IMR-90 (cell line): ENCODE data around the gene PBXIP1. TPM values are rescaled to one million over a fixed set of nuclear protein-coding genes. Genes with fewer than 3 reads are reported as not detected.

Experiments
- ATAC-seq: fragments of 200-7000 bp; cut with Tn5 transposase; 2 replicates; pipeline ENCODE4 v1.9.1; 2020; ENCODE audit warnings: low read depth, mild to moderate bottlenecking, moderate library complexity
- Bru-seq: library from RNA; stranded (reverse); fragments of 400-500 nt; gene quantifications from one replicate; lab custom pipeline; 2021; lab: Mats Ljungman, UMichigan
- BruChase-seq, 2 experiments: library from RNA; stranded (reverse); fragments of 400-500 nt; gene quantifications; one replicate each; lab custom pipeline; 2021; lab: Mats Ljungman, UMichigan
- BruUV-seq: library from RNA; stranded (reverse); fragments of 400-500 nt; replicated peaks from 2 replicates; lab custom pipeline; 2021; lab: Mats Ljungman, UMichigan
- CTCF ChIA-PET: fragments of 300-600 bp; formaldehyde crosslinking; extraction: SDS; loops from one replicate; lab custom pipeline; 2021; ENCODE audit warnings: antibody characterized with exemption; lab: Yijun Ruan, JAX
- POLR2A ChIA-PET: fragments of 300-600 bp; sonication (Branson Sonifier 250); formaldehyde crosslinking; loops from one replicate; lab custom pipeline; 2022; ENCODE audit warnings: antibody characterized with exemption; ENCODE audit not compliant: unreplicated experiment; lab: Charles Lee
- DNase-seq: peaks from one replicate; pipeline ENCODE4 v3.0.0; 2013
- H2AFZ ChIP-seq: replicated peaks from 2 replicates; pipeline ENCODE3; 2013; ENCODE audit warnings: low read length, mild to moderate bottlenecking; ENCODE audit not compliant: poor library complexity
- H2AK5ac ChIP-seq: 2 replicates; pipeline ENCODE4 v1.6.1; 2013; ENCODE audit warnings: low read depth, low read length, inconsistent platforms
- H2AK9ac ChIP-seq: replicated peaks from 2 replicates; pipeline ENCODE3; 2013; ENCODE audit warnings: mild to moderate bottlenecking, low read depth, low read length, moderate library complexity; ENCODE audit not compliant: poor library complexity
- H2BK120ac ChIP-seq: 2 replicates; pipeline ENCODE4 v1.6.1; 2013; ENCODE audit warnings: low read depth, low read length, inconsistent platforms
- H2BK15ac ChIP-seq: 3 replicates; pipeline ENCODE4 v1.6.1; 2013; ENCODE audit warnings: low read depth, low read length, inconsistent platforms
- H2BK20ac ChIP-seq: 2 replicates; pipeline ENCODE4 v1.6.1; 2013; ENCODE audit warnings: low read depth, mild to moderate bottlenecking, inconsistent platforms, low read length, moderate library complexity
- H2BK5ac ChIP-seq: 2 replicates; pipeline ENCODE4 v1.6.1; 2013; ENCODE audit warnings: mild to moderate bottlenecking, low read depth, low read length, inconsistent platforms; ENCODE audit not compliant: poor library complexity, severe bottlenecking
- H3K14ac ChIP-seq: replicated peaks from 2 replicates; pipeline ENCODE4 v1.6.1; 2013; ENCODE audit warnings: low read depth, low read length, inconsistent platforms
- H3K18ac ChIP-seq: 2 replicates; pipeline ENCODE4 v1.6.1; 2013; ENCODE audit warnings: low read depth, low read length, control low read depth
- H3K23ac ChIP-seq: 2 replicates; pipeline ENCODE4 v1.6.1; 2013; ENCODE audit warnings: low read depth, low read length, inconsistent platforms
- H3K27ac ChIP-seq: 2 replicates; pipeline ENCODE4 v1.5.1; 2013; ENCODE audit warnings: mild to moderate bottlenecking, control low read depth, low read length; ENCODE audit not compliant: insufficient read depth
- H3K27me3 ChIP-seq: 2 replicates; pipeline ENCODE4 v1.6.1; 2013; ENCODE audit warnings: low read length; ENCODE audit not compliant: control insufficient read depth, insufficient read depth
- H3K36me3 ChIP-seq: 2 replicates; pipeline ENCODE4 v1.6.1; 2013; ENCODE audit warnings: low read length, mixed read lengths; ENCODE audit not compliant: control insufficient read depth, insufficient read depth
- H3K4ac ChIP-seq: 2 replicates; pipeline ENCODE4 v1.6.1; 2013; ENCODE audit warnings: low read depth, low read length, inconsistent platforms
- H3K4me1 ChIP-seq: 2 replicates; pipeline ENCODE4 v1.6.1; 2013; ENCODE audit warnings: low read length, mixed read lengths; ENCODE audit not compliant: control insufficient read depth, insufficient read depth
- H3K4me2 ChIP-seq: 2 replicates; pipeline ENCODE4 v1.6.1; 2013; ENCODE audit warnings: low read depth, mild to moderate bottlenecking, control low read depth, low read length, moderate library complexity
- H3K4me3 ChIP-seq: 2 replicates; pipeline ENCODE4 v1.5.1; 2013; ENCODE audit warnings: low read depth, mild to moderate bottlenecking, control low read depth, low read length, moderate library complexity; ENCODE audit not compliant: insufficient read depth
- H3K56ac ChIP-seq: 2 replicates; pipeline ENCODE4 v1.6.1; 2013; ENCODE audit warnings: low read length, inconsistent platforms; ENCODE audit not compliant: insufficient read depth; ENCODE audit errors: extremely low read depth
- H3K79me1 ChIP-seq, 2 experiments: 2 replicates each; pipeline ENCODE4 v1.6.1; 2013; ENCODE audit warnings: low read length in 2 of 2, inconsistent platforms in 1 of 2, low read depth in 1 of 2
- H3K9ac ChIP-seq: 2 replicates; pipeline ENCODE4 v1.6.1; 2013; ENCODE audit warnings: low read depth, low read length, control low read depth
- H3K9me1 ChIP-seq: 2 replicates; pipeline ENCODE4 v1.6.1; 2013; ENCODE audit warnings: low read length, inconsistent platforms; ENCODE audit not compliant: insufficient read depth
- H3K9me3 ChIP-seq: 2 replicates; pipeline ENCODE4 v1.6.1; 2013; ENCODE audit warnings: low read length; ENCODE audit not compliant: control insufficient read depth, insufficient read depth
- H4K20me1 ChIP-seq: 2 replicates; pipeline ENCODE4 v1.6.1; 2013; ENCODE audit warnings: low read length, inconsistent platforms; ENCODE audit not compliant: insufficient read depth
- H4K5ac ChIP-seq: 2 replicates; pipeline ENCODE4 v1.6.1; 2013; ENCODE audit warnings: mild to moderate bottlenecking, low read depth, low read length, control low read depth
- H4K8ac ChIP-seq, 2 experiments: 2 replicates each; pipeline ENCODE4 v1.6.1; 2013; ENCODE audit warnings: low read depth in 2 of 2, low read length in 2 of 2, control low read depth in 1 of 2, inconsistent platforms in 1 of 2
- H4K91ac ChIP-seq: 2 replicates; pipeline ENCODE4 v1.6.1; 2013; ENCODE audit warnings: low read depth, low read length, inconsistent platforms; ENCODE audit not compliant: insufficient read depth
- BHLHE40 ChIP-seq: fragments of 150-350 bp; IDR thresholded peaks from 2 replicates; pipeline ENCODE4 v1.6.1; 2016; ENCODE audit warnings: mild to moderate bottlenecking, low read depth, low read length
- CEBPB ChIP-seq: IDR thresholded peaks from 2 replicates; pipeline ENCODE4 v1.6.1; 2012; ENCODE audit warnings: low read depth, low read length, improper control_type of control experiment
- CHD1 ChIP-seq: IDR thresholded peaks from 2 replicates; pipeline ENCODE4 v1.6.1; 2012; ENCODE audit warnings: low read depth, low read length, improper control_type of control experiment
- ELK1 ChIP-seq: fragments of 150-350 bp; IDR thresholded peaks from 2 replicates; pipeline ENCODE4 v1.6.1; 2016; ENCODE audit warnings: low read depth, mild to moderate bottlenecking, low read length, moderate library complexity, borderline replicate concordance
- MAFK ChIP-seq: IDR thresholded peaks from 2 replicates; pipeline ENCODE4 v1.6.1; 2012; ENCODE audit warnings: low read depth, low read length, improper control_type of control experiment
- MAZ ChIP-seq: IDR thresholded peaks from 2 replicates; pipeline ENCODE4 v1.6.1; 2012; ENCODE audit warnings: low read depth, mild to moderate bottlenecking, low read length, improper control_type of control experiment, moderate library complexity, borderline replicate concordance
- MXI1 ChIP-seq: IDR thresholded peaks from 2 replicates; pipeline ENCODE4 v1.6.1; 2012; ENCODE audit warnings: low read depth, mild to moderate bottlenecking, low read length, moderate library complexity, borderline replicate concordance
- NFE2L2 ChIP-seq: fragments of 150-350 bp; IDR thresholded peaks from 2 replicates; pipeline ENCODE4 v1.6.1; 2016; ENCODE audit warnings: low read depth, mild to moderate bottlenecking, low read length
- POLR2A ChIP-seq: IDR thresholded peaks from 2 replicates; pipeline ENCODE4 v1.6.1; 2012; ENCODE audit warnings: mild to moderate bottlenecking, low read depth, low read length
- RAD21 ChIP-seq: IDR thresholded peaks from 2 replicates; pipeline ENCODE4 v1.6.1; 2012; ENCODE audit warnings: low read length, improper control_type of control experiment
- RFX5 ChIP-seq: IDR thresholded peaks from 2 replicates; pipeline ENCODE4 v1.8.0; 2012; ENCODE audit warnings: low read depth, mild to moderate bottlenecking, low read length, moderate library complexity
- SMC3 ChIP-seq: fragments of 150-350 bp; IDR thresholded peaks from 2 replicates; pipeline ENCODE4 v1.6.1; 2016; ENCODE audit warnings: low read depth, mild to moderate bottlenecking, antibody characterized with exemption, low read length, moderate library complexity
- USF2 ChIP-seq: fragments of 150-350 bp; IDR thresholded peaks from 2 replicates; pipeline ENCODE4 v1.6.1; 2017; ENCODE audit warnings: mild to moderate bottlenecking, antibody characterized with exemption, low read length, low read depth
- WGBS, 2 experiments: methylation state at CpG; one replicate each; pipeline versions ENCODE4 v1.1.5 to v1.1.7; 2013; ENCODE audit warnings: missing lambda C conversion rate in 2 of 2; ENCODE audit not compliant: insufficient read length in 1 of 2; ENCODE audit errors: extremely low coverage in 2 of 2; 5-methylcytosine and 5-hydroxymethylcytosine counted together
- dilution Hi-C: fragments of 300-500 bp; cut with HindIII; formaldehyde crosslinking; loops from one replicate; pipeline ENCODE4 v1.14.3; 2018; ENCODE audit warnings: low sequenced_read_pairs; ENCODE audit not compliant: unreplicated experiment
- in situ Hi-C: fragments of 300-500 bp; cut with MboI; formaldehyde crosslinking; loops from 3 replicates; pipeline ENCODE4 v1.14.3; 2019; ENCODE audit warnings: low sequenced_read_pairs, inconsistent platforms, mixed read lengths
- intact Hi-C: fragments of 100-400 bp; cut with micrococcal nuclease; formaldehyde crosslinking; loops from 2 replicates; pipeline ENCODE4 v1.10.0; 2022
- long read RNA-seq: library from polyadenylated mRNA; unstranded; transcript quantifications from one replicate; pipeline ENCODE4 v2.0.0, GENCODE V29; 2021; ENCODE audit not compliant: unreplicated experiment
- polyA plus RNA-seq, 3 experiments: library from polyadenylated mRNA; depleted of rRNA; stranded (reverse); fragments of >200 nt; gene quantifications; 2 replicates each; pipeline ENCODE4 v1.2.3, GENCODE V29; 2012; ENCODE audit warnings: low replicate concordance in 1 of 3
- total RNA-seq: library from RNA; depleted of rRNA; stranded (reverse); fragments of >200 nt; gene quantifications from 2 replicates; pipeline ENCODE4 v1.2.3, GENCODE V29; 2012; rRNA removed

PBXIP1 gene
- total RNA-seq (24.2 and 28.3 TPM in 2 replicates), polyA plus RNA-seq (2012; rRNA removed) (40.5 and 44.2 TPM in 2 replicates), Bru-seq, nascent RNA (percentile 73 among the genes with signal in this experiment), BruChase-seq, experiment 1, labeled RNA remaining after a 6-hour chase (percentile 72 among the genes with signal in this experiment), BruChase-seq, experiment 2, labeled RNA remaining after a 2-hour chase (percentile 78 among the genes with signal in this experiment)
- 36.1 and 53.6 TPM in 2 replicates for polyA plus RNA-seq (2012; cell fraction: cytosol; rRNA removed)
- 41.6 and 43.1 TPM in 2 replicates for polyA plus RNA-seq (2012; cell fraction: nucleus; rRNA removed; ENCODE audit: low replicate concordance)
- long read RNA-seq, transcript PBXIP1-202 (11 exons, 3,212 nt) = major isoform, 61 of 99 reads
- long read RNA-seq, partial matches to known transcripts = 30 of 99 reads
- long read RNA-seq, other reads (novel, unspliced or antisense) = 8 of 99 reads

GRCh38 chr1:154955718-154956543, at the start of gene PBXIP1:
PBXIP1 (minus strand) TSS chr1:154956099; CDS start chr1:154953721, 2,378 bp downstream.
- DNase-seq (peak; percentile 87), ATAC-seq (peak; percentile 84)
- no TSS peak for BruUV-seq
- Histone ChIP-seq H4K91ac (peak within 1 kb of the TSS; percentile 33; the same call in 1 of the 2 replicates), H3K4me1 (peaks cover 15% of the 10 kb centered on the region), H3K27ac (peak within 1 kb of the TSS; percentile 72), H3K56ac (peak within 1 kb of the TSS; percentile 45; the same call in 1 of the 2 replicates), H3K9ac (peak within 1 kb of the TSS; percentile 81), H3K79me1 (peaks cover 15 to 55% of the 10 kb centered on the region in 2 experiments; a peak in 3 of 4 replicates), H2BK15ac (no peak within 1 kb of the TSS; the same call in 2 of the 3 replicates), H3K9me1 (peaks cover 9% of the 10 kb centered on the region), H4K8ac (peak within 1 kb of the TSS; percentile 71 to 85), H3K27me3 (no peaks in the 10 kb centered on the region), H2BK120ac (no peak within 1 kb of the TSS), H3K23ac (peak within 1 kb of the TSS; percentile 26), H3K9me3 (no peaks in the 10 kb centered on the region), H2AFZ (peak within 1 kb of the TSS; percentile 86), H2BK5ac (peak within 1 kb of the TSS; percentile 10), H3K4ac (peak within 1 kb of the TSS; percentile 73), H2BK20ac (no peak within 1 kb of the TSS), H4K5ac (peak within 1 kb of the TSS; percentile 70), H4K20me1 (peaks cover 17% of the 10 kb centered on the region), H3K14ac (peak within 1 kb of the TSS; percentile 20), H3K4me3 (peak within 1 kb of the TSS; percentile 59), H2AK9ac (peak within 1 kb of the TSS; percentile 81), H2AK5ac (peak within 1 kb of the TSS; percentile 35; the same call in 1 of the 2 replicates), H3K4me2 (peak within 1 kb of the TSS; percentile 92), H3K18ac (no peak within 1 kb of the TSS), H3K36me3 (peaks cover 15% of the 10 kb centered on the region)
- dilution Hi-C loops = no loop called here
- POLR2A ChIA-PET = interaction anchor here (0.8 to 1.2 kb wide), 5 partner anchors 14 to 103 kb away, joined by 3 to 7 read pairs (median 4); partner anchors contain the start of gene PMVK
- CTCF ChIA-PET = interaction anchor here (0.7 to 1.5 kb wide), 8 partner anchors 8 to 409 kb away, joined by 3 to 7 read pairs (median 3); partner anchors contain the start of genes KRTCAP2 and PMVK
- intact Hi-C loops = loop anchor here (1.0 to 5.0 kb wide), 2 partner anchors 61 to 106 kb away; partner anchors contain the start of gene EFNA4
- WGBS, 2 experiments = 0% methylated on average over 4 of the region's 18 CpGs; no CpG with 5 or more reads in 1 of the 2 experiments
- in situ Hi-C loops = loop anchor here (10.0 kb wide), 1 partner anchor 99 kb away; the partner anchor contains the start of gene ADAM15
- no peak for TF ChIP-seq ELK1
- peak; percentile 37; the same call in 1 of the 2 replicates for TF ChIP-seq POLR2A
- no peak for TF ChIP-seq MAFK
- no peak for TF ChIP-seq NFE2L2
- no peak; the same call in 1 of the 2 replicates for TF ChIP-seq SMC3
- TF ChIP-seq RAD21 = peak; percentile 42
- no peak for TF ChIP-seq CHD1
- TF ChIP-seq USF2 = peak; percentile 82
- no peak for TF ChIP-seq RFX5
- TF ChIP-seq BHLHE40 = no peak
- no peak for TF ChIP-seq CEBPB
- TF ChIP-seq MAZ = no peak
- TF ChIP-seq MXI1 = no peak
